ENCODE results near the gene MEX3D.

The MEX3D gene

GRCh38 chr19:1568320-1569019 is at the start of gene MEX3D:
Gene MEX3D, minus strand, starts transcription at chr19:1568325. Its CDS starts 267 bp downstream, at chr19:1568058.
- peak; percentile 79 for DNase-seq

DNA sequence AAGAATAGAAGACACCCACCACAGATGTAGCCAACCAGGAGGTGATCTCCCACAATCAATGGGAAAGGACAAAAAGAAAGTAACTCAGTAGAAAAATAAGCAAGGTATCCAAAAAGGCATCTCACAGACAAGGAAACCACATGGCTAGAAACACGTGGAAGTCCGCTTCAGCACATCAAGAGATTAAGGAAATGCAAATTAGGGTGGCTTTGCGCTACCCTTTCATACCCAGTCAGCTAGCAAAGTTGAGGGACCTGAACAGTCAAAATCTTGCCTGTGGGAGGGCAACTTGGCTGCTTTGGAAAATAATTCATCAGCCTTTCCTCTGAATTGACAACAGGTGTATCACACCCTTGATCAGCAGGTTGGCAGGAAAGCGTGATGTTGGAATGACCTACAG is 48.8 kb upstream of the MEX3D start:
- DNase-seq, result peak; percentile 10

GRCh38 chr19:1616396-1616795 is 48.3 kb upstream of the MEX3D start:
- DNase-seq, result no peak

- DNase-seq, result no peak
Measured at GRCh38 chr19:1615156-1615765, 47.1 kb upstream of the MEX3D start.

DNA sequence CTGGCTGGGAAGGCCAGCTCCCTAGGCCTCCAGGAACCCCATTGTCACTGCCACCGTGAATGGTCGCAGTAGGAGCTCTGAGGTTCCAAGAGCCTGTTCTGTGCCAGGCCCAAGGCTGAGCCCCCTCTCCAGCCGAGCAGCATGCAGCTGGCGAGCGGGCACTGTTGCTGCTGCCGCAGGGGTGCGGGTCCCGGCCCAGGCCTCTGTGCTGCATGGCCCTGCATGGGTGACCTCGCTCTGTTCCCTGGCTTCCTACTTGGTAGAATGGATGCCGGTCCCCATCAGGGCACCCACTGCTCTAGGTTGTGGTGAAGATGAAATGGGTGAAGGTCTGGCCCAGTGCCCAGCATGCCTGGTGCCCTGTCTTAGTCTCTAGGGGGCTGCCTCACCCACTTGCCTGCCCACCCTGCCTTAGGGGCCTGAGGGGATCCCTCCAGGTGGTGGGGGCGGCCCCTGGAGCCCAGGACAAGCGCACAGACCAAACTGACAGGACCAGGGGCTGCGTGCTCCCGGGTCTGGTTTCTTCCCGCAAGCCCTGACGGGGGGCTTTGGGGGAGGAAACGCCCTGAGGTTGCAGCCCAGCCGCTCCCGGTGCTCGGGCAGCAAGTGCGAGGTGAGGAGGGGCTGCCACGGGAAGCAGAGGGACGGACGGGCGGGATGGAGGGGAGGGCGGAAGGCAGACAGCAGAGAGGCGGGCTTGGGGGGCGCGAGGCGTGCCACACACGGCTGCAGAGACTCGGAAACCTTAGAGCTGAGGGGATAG is 45.9 kb upstream of the MEX3D start:
- DNase-seq, result no peak

DNA sequence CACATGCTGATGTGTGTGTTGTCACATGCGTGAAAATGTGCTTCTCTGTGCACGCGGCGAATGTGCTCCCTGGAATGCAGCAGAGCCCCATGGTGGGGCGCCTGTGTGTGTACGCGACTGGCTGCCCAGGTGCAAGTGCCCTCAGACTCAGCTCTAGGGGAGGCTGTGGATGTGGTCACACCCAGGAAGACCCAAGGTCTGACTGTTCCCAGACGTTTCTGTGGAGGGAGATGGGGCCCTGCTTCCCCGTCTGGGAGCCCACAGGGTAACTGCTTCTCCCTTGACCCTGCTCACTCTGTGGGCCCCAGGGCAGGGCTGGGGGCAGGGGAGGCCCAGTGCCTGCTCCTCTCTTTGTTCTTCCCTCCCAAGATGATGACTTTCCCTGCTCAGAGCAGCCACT is 45.0 kb upstream of the MEX3D start:
- DNase-seq, result no peak

GRCh38 chr19:1612114-1613086 is 44.3 kb upstream of the MEX3D start:
- no peak for DNase-seq

DNA sequence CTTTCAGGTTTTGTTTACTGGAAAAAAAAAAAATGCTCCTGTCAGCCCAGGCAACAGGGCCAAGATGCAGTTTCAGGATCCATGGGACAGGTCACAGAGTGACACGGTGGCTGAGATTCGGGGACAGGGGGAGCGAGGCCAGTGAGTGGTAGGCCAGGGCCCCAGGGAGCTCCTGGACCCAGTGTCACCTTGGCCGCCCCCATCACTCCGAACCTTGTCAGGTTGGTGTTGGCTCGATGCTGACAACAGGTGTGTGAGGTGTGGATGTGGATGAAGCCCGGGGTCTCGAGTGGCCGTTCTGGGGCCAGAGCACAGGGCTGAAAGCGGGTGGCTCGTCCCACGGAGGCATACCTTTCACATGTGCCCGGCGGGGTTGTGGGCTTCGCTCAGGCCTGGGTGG is 43.2 kb upstream of the MEX3D start:
- DNase-seq, result no peak

DNA sequence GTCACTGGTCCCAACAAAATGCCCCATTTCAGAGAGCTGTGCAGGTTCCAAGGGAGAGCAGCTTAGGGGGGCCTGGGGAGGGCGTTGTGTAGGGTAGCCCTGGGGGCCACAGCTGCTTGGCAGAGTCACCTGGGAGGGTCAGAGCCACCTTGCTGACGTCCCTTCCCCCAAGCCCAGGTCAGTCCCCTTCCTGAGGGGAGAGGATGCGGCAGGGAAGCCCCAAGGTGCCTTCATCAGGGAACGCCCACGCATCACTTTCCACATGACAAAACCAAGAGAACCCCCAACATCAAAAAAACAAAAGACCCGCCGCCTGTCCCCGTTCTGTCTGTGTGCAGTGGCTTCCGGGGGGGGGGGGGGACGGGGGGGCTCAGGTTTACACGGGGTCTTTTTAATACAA is 42.5 kb upstream of the MEX3D start:
- DNase-seq, result peak; percentile 33

DNA sequence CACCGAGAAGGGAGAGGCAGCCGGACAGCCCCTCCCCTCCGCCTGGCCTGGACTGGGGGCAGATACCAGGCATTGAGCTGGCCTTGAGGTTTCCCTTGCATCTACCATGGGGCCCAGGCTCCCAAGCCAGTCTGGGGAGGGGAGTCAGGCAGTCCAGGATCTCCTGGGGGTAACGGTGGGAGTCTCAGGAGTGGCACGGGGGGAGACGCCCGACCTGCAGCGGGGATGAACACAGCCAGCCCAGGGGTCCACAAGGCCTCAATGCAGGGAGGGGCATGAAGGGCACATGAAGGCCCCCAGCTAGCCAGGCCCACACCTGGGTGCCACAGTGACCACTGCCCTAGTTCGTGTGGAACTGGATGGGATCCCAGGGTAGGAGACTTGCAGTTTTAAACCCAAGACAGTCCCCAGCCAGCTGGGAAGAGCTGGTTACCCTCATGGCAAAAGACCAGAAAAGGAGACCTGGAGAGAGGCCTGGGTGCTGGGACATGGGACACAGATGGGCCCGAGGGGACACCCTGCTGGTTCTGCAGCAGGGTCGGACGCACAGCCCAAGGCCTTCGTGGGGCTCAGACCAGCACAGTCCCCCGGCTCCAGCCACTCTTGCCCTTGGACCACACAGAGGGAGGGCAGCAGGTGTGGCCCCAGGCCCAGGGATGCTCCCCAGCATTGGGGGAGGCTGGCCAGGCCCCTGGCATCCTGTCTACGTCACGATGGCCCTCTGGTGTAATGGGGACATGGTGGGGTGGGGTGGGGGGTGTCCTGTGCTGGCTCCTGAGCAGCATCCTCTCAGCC is 41.8 kb upstream of the MEX3D start:
- DNase-seq, result no peak

DNA sequence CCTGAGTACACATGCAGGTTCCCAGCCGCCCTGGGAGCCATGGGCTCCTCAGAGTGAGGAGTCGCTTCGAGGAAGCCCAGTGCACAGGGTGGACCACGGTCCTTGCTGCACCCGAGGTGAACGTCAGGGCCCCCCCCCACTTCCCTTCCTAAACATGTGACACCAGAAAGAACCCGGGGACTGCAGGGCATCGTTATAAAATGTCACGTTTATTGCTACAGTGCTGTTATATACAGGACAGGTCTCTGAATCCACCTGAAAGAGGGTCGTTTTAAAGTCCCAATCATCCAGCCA is 40.9 kb upstream of the MEX3D start:
- peak; percentile 38 for DNase-seq

DNA sequence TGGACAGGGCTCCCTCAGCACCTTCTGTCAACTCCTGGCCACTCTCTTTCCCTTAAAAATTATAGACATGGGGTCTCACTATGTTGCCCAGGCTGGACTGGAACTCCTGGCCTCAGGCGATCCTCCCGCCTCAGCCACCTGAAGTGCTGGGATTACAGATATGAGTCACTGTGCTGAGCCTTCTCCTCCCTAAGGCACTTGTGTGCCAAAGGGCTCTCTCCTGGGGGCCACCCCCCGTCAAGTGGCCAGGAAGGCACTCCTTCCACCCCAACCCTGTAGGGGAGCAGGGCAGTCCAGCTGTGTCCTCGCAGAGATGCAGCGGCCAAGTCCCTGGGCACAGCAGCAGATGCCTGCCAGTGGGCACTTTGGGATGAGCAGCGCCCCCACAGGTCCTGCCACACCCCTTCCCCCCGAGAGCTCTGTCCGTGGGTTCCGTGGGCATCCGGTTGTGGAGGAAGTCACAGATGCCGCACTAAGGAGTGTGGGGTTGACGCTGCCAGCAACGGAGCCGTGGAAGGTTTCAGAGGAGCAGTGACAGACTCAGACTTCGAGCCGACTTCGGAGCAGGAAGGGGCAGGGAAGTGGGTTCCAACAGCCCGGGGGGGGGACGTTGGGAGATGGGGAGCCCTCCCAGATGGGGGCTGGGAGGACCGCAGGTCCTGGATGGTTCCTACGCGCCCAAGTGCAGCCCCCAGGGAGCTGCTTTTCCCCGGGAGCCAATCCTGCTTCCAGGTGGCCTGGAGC is 40.4 kb upstream of the MEX3D start:
- peak; percentile 48 for DNase-seq

- no peak for DNase-seq
Measured at GRCh38 chr19:1606138-1606651, 38.1 kb upstream of the MEX3D start.

- DNase-seq, result peak; percentile 94
Measured at GRCh38 chr19:1605236-1606137, 37.4 kb upstream of the MEX3D start, which contains the start of gene UQCR11. Gene UQCR11, minus strand, starts transcription at chr19:1605462. Its CDS starts 53 bp downstream, at chr19:1605409.

GRCh38 chr19:1602091-1602707 is 34.1 kb upstream of the MEX3D start:
- DNase-seq, result no peak

DNA sequence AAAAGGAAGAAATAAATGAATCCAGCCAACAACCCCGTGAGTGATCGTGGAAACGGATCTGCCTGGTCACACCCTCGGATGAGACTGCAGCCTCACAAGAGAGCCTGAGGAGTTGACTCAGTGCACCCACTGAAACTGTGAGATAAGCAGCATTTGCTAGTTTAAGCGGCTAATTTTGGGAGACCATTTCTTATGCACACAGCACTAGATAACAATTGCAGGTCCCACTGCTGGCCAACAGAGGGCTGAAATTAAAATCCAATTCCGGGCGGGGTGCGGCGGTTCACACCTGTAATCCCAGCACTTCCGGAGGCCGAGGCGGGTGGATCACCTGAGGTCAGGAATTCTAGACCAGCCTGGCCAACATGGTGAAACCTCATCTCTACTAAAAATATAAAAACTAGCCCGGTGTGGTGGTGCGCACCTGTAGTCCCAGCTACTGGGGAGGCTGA is 33.5 kb upstream of the MEX3D start:
- no peak for DNase-seq

DNA sequence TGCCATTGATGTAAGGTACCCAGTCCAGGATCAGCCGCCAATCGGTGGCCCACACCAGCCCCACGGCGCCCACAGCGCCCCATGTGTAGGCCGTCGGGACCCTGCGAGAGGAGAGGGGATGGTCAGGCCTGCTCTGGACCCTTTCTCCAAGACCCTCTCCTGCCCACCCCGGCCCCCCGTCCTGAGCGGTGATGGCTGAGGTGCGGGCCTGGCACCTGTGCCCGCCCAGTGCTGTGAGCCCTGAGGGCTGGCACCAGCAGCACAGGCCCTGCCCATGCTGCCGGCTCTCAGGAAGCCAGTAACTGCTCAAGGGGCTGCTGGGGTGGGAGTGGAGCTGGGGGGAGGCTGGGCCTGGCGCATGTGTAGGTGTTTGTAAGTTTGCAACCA is 31.3 kb upstream of the MEX3D start:
- DNase-seq, result no peak

- no peak for DNase-seq
Measured at GRCh38 chr19:1598777-1599459, 30.8 kb upstream of the MEX3D start.

GRCh38 chr19:1593501-1593772 is 25.3 kb upstream of the MEX3D start:
- DNase-seq, result no peak

Data from CD4-positive, alpha-beta T cell treated with Interleukin-17A for 1 hour (primary cell).